ENCODE measurements around the gene ZNF839.
"Not testable (repeated sequence)": the region's sequence is repeated elsewhere in the genome, so short reads cannot be mapped to it uniquely, and the experiment has no call there.

Gene ZNF839

GRCh38 chr14:102342238-102342637 is 22.7 kb downstream of the ZNF839 start:
- no peak for ATAC-seq (replicated peaks)
- no peak overlapping the region for H3K4me3 Mint-ChIP-seq
- no peak for DNase-seq
- H3K27me3 Mint-ChIP-seq: no peaks in the 10 kb centered on the region
- peak overlapping the region; percentile 67 for H3K27ac Mint-ChIP-seq
- peaks cover 3 to 7% of the 10 kb centered on the region in 2 donors for H3K4me1 Mint-ChIP-seq
- H3K9me3 Mint-ChIP-seq: no peaks in the 10 kb centered on the region
- peaks cover 35 to 46% of the 10 kb centered on the region in 2 donors for H3K36me3 Mint-ChIP-seq

- peaks cover 30 to 49% of the 10 kb centered on the region in 2 donors for H3K36me3 Mint-ChIP-seq
- no peak overlapping the region for H3K4me3 Mint-ChIP-seq
- no peak overlapping the region for H3K27ac Mint-ChIP-seq
- H3K9me3 Mint-ChIP-seq: no peaks in the 10 kb centered on the region
- no peak for ATAC-seq (replicated peaks)
- no peak for DNase-seq
- H3K27me3 Mint-ChIP-seq: no peaks in the 10 kb centered on the region
- peaks cover 3 to 7% of the 10 kb centered on the region in 2 donors for H3K4me1 Mint-ChIP-seq
These were observed 24.5 kb downstream of the ZNF839 start for GRCh38 chr14:102344084-102344483.

- no peak for ATAC-seq (replicated peaks)
- Mint-ChIP-seq H3K27me3 (no peaks in the 10 kb centered on the region), H3K36me3 (peaks cover 28 to 50% of the 10 kb centered on the region in 2 donors), H3K4me1 (peaks cover 3 to 7% of the 10 kb centered on the region in 2 donors), H3K4me3 (no peak overlapping the region), H3K9me3 (no peaks in the 10 kb centered on the region), H3K27ac (peak overlapping the region; percentile 65)
- DNase-seq: no peak
These were observed 24.9 kb downstream of the ZNF839 start for GRCh38 chr14:102344485-102344884.

- Mint-ChIP-seq H3K27me3 (no peaks in the 10 kb centered on the region), H3K27ac (peak overlapping the region; percentile 4), H3K36me3 (peaks cover 28 to 57% of the 10 kb centered on the region in 2 donors), H3K9me3 (no peaks in the 10 kb centered on the region), H3K4me1 (peaks cover 3 to 7% of the 10 kb centered on the region in 2 donors), H3K4me3 (no peak overlapping the region)
- no peak for ATAC-seq (replicated peaks)
- DNase-seq: no peak
These were observed 25.7 kb downstream of the ZNF839 start for GRCh38 chr14:102345232-102345631.

- no peaks in the 10 kb centered on the region for H3K27me3 Mint-ChIP-seq
- H3K36me3 Mint-ChIP-seq: peaks cover 31 to 54% of the 10 kb centered on the region in 2 donors
- DNase-seq (no peak), ATAC-seq (replicated peaks) (no peak)
- H3K4me1 Mint-ChIP-seq: peaks cover 3 to 7% of the 10 kb centered on the region in 2 donors
- no peaks in the 10 kb centered on the region for H3K9me3 Mint-ChIP-seq
- H3K4me3 Mint-ChIP-seq: no peak overlapping the region
- H3K27ac Mint-ChIP-seq: no peak overlapping the region
These were observed 27.1 kb downstream of the ZNF839 start for GRCh38 chr14:102346645-102347044.

- H3K27ac Mint-ChIP-seq: peak overlapping the region; percentile 47
- peaks cover 3 to 7% of the 10 kb centered on the region in 2 donors for H3K4me1 Mint-ChIP-seq
- H3K4me3 Mint-ChIP-seq: no peak overlapping the region
- no peak for ATAC-seq (replicated peaks)
- H3K36me3 Mint-ChIP-seq: peaks cover 36 to 61% of the 10 kb centered on the region in 2 donors
- no peaks in the 10 kb centered on the region for H3K27me3 Mint-ChIP-seq
- H3K9me3 Mint-ChIP-seq: no peaks in the 10 kb centered on the region
- no peak for DNase-seq
These were observed 28.8 kb downstream of the ZNF839 start for GRCh38 chr14:102348376-102348775.

- Mint-ChIP-seq H3K27me3 (no peaks in the 10 kb centered on the region), H3K4me1 (no peaks in the 10 kb centered on the region), H3K36me3 (peaks cover 41 to 56% of the 10 kb centered on the region in 2 donors), H3K4me3 (no peak overlapping the region), H3K27ac (no peak overlapping the region), H3K9me3 (no peaks in the 10 kb centered on the region)
- DNase-seq (no peak), ATAC-seq (replicated peaks) (no peak)
These were observed 31.5 kb downstream of the ZNF839 start for GRCh38 chr14:102351023-102351422.

- not testable (repeated sequence) for H3K27ac Mint-ChIP-seq; ATAC-seq (replicated peaks); H3K4me1 Mint-ChIP-seq; H3K4me3 Mint-ChIP-seq; H3K27me3 Mint-ChIP-seq; DNase-seq; H3K9me3 Mint-ChIP-seq
- peaks cover 42 to 58% of the 10 kb centered on the region in 2 donors for H3K36me3 Mint-ChIP-seq
These were observed 32.0 kb downstream of the ZNF839 start for GRCh38 chr14:102351593-102351992.

- H3K27ac Mint-ChIP-seq: no peak overlapping the region
- peaks cover 48 to 60% of the 10 kb centered on the region in 2 donors for H3K36me3 Mint-ChIP-seq
- H3K4me1 Mint-ChIP-seq: no peaks in the 10 kb centered on the region
- H3K4me3 Mint-ChIP-seq: no peak overlapping the region
- ATAC-seq (replicated peaks) (no peak), DNase-seq (no peak)
- H3K9me3 Mint-ChIP-seq: no peaks in the 10 kb centered on the region
- no peaks in the 10 kb centered on the region for H3K27me3 Mint-ChIP-seq
These were observed 32.7 kb downstream of the ZNF839 start for GRCh38 chr14:102352213-102352612.

GRCh38 chr14:102353126-102353619 is 33.6 kb downstream of the ZNF839 start:
- Mint-ChIP-seq H3K27me3 (no peaks in the 10 kb centered on the region), H3K27ac (no peak overlapping the region), H3K36me3 (peaks cover 53 to 61% of the 10 kb centered on the region in 2 donors), H3K9me3 (no peaks in the 10 kb centered on the region), H3K4me1 (no peaks in the 10 kb centered on the region), H3K4me3 (no peak overlapping the region)
- DNase-seq: no peak
- no peak for ATAC-seq (replicated peaks)

GRCh38 chr14:102356280-102356679 is 36.7 kb downstream of the ZNF839 start:
- Mint-ChIP-seq H3K36me3 (peaks cover 55% of the 10 kb centered on the region in 2 donors), H3K4me3 (no peak overlapping the region), H3K27me3 (no peaks in the 10 kb centered on the region), H3K27ac (no peak overlapping the region), H3K4me1 (peaks cover 11 to 16% of the 10 kb centered on the region in 2 donors), H3K9me3 (no peaks in the 10 kb centered on the region)
- DNase-seq (no peak), ATAC-seq (replicated peaks) (no peak)

GRCh38 chr14:102359341-102359740 is 39.8 kb downstream of the ZNF839 start:
- peaks cover 36 to 46% of the 10 kb centered on the region in 2 donors for H3K36me3 Mint-ChIP-seq
- H3K27me3 Mint-ChIP-seq: no peaks in the 10 kb centered on the region
- ATAC-seq (replicated peaks) (no peak), DNase-seq (no peak)
- no peak overlapping the region for H3K27ac Mint-ChIP-seq
- no peaks in the 10 kb centered on the region for H3K9me3 Mint-ChIP-seq
- no peak overlapping the region for H3K4me3 Mint-ChIP-seq
- peaks cover 18 to 25% of the 10 kb centered on the region in 2 donors for H3K4me1 Mint-ChIP-seq

- Mint-ChIP-seq H3K36me3 (peaks cover 35 to 43% of the 10 kb centered on the region in 2 donors), H3K4me3 (no peak overlapping the region), H3K27ac (peak overlapping the region; percentile 79)
These were observed 40.8 kb downstream of the ZNF839 start for GRCh38 chr14:102360388-102360787.

GRCh38 chr14:102362084-102362483 is 42.5 kb downstream of the ZNF839 start:
- ATAC-seq (replicated peaks): peak; percentile 89 to 90
- H3K27ac Mint-ChIP-seq: peak overlapping the region; percentile 98
- no peak overlapping the region for H3K4me3 Mint-ChIP-seq
- peaks cover 25 to 33% of the 10 kb centered on the region in 2 donors for H3K36me3 Mint-ChIP-seq
- DNase-seq: peak; percentile 80
- H3K4me1 Mint-ChIP-seq: peaks cover 22 to 31% of the 10 kb centered on the region in 2 donors
- no peaks in the 10 kb centered on the region for H3K27me3 Mint-ChIP-seq
- no peaks in the 10 kb centered on the region for H3K9me3 Mint-ChIP-seq

More at GRCh38 chr14:102360388-102360787, 40.8 kb downstream of the ZNF839 start:
- DNase-seq: no peak
- no peak for ATAC-seq (replicated peaks)
- Mint-ChIP-seq H3K9me3 (no peaks in the 10 kb centered on the region), H3K4me1 (peaks cover 18 to 25% of the 10 kb centered on the region in 2 donors), H3K27me3 (no peaks in the 10 kb centered on the region)

GRCh38 chr14:102362545-102363181 is 43.1 kb downstream of the ZNF839 start, which contains the start of the genes CINP and TECPR2:
CINP (minus strand) TSS chr14:102362890; CDS start chr14:102362851, 39 bp downstream.
TECPR2 (plus strand) TSS chr14:102362941; CDS start chr14:102376722, 13,781 bp downstream.
- Mint-ChIP-seq H3K27ac (peak within 1 kb of the TSS; percentile 98), H3K4me1 (peaks cover 25 to 36% of the 10 kb centered on the region in 2 donors)

More at GRCh38 chr14:102362545-102363181, 43.1 kb downstream of the ZNF839 start, which contains the start of the genes CINP and TECPR2:
- no peak within 1 kb of the TSS for H3K4me3 Mint-ChIP-seq
- DNase-seq: peak; percentile 92
- H3K36me3 Mint-ChIP-seq: peaks cover 19 to 27% of the 10 kb centered on the region in 2 donors
- no peaks in the 10 kb centered on the region for H3K27me3 Mint-ChIP-seq
- peak; percentile 80 to 88 for ATAC-seq (replicated peaks)
- no peaks in the 10 kb centered on the region for H3K9me3 Mint-ChIP-seq

Data from stimulated activated naive B cell treated with anti-CD40 and anti-IgM and Interleukin-4, amounts not matched to agents 10 μg/mL and 1 μg/mL and 100 μg/mL, for 72 hours (primary cell).